ENCODE measurements around the gene AZIN2.
"Not testable (repeated sequence)": the region's sequence is repeated elsewhere in the genome, so short reads cannot be mapped to it uniquely, and the experiment has no call there.

AZIN2 gene

GRCh38 chr1:33094486-33094885 lies 13.5 kb downstream of the AZIN2 start:
- DNase-seq (ENCODE audit: low read depth in 2 of 2): no peak

- DNase-seq (ENCODE audit: low read depth in 2 of 2): no peak
Observed at GRCh38 chr1:33094971-33095604, 14.1 kb downstream of the AZIN2 start.

- no peak for DNase-seq (ENCODE audit: low read depth in 2 of 2)
Observed at GRCh38 chr1:33096363-33097005, 15.5 kb downstream of the AZIN2 start.

- no peak for DNase-seq (ENCODE audit: low read depth in 2 of 2)
Observed at GRCh38 chr1:33097137-33097611, 16.2 kb downstream of the AZIN2 start.

GRCh38 chr1:33097762-33098161 lies 16.8 kb downstream of the AZIN2 start:
- DNase-seq (ENCODE audit: low read depth in 2 of 2): no peak

DNA sequence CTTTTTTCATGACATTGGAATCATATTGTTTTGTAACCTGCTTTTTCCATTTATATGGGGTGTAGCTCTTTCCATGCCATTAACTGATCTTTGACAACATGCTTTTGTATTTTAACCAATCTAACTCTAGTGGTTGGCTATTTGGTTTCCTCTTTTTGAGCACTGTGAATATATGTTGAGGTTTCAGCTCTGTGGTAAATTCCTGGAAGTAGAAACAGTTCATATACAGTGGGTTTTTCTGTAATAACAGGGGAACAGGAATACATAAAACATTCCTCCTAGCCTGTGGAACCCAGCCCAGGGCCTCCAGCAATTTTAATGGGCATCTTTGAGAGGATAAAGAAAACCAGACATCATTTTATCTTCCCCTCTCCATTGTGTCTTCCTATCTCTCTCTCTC lies 17.4 kb downstream of the AZIN2 start:
- no peak for DNase-seq (ENCODE audit: low read depth in 2 of 2)

- DNase-seq (ENCODE audit: low read depth in 2 of 2): peak; percentile 32 to 41
Observed at GRCh38 chr1:33099290-33100118, 18.6 kb downstream of the AZIN2 start.

GRCh38 chr1:33100119-33100415 lies 19.1 kb downstream of the AZIN2 start:
- DNase-seq (ENCODE audit: low read depth in 2 of 2): not testable (repeated sequence)

DNA sequence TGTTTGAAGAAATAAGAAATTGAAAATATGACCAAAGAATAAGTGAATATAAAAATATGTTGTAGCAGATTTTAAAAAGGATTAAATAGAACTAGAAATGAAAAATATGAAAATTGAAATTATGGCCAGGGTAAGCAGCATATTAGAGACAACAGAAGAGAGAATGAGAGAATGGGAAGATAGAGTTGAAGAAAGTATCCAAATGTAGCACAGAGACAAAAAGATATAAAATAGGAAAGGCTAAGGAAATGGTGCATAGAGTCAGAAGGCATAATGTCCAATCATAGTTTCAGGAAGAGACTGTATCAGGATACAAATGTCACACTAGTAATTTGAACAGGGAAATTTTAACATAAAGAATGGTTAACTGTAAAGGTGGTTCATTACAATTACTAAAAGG lies 29.5 kb downstream of the AZIN2 start:
- DNase-seq (ENCODE audit: low read depth in 2 of 2): no peak

DNA sequence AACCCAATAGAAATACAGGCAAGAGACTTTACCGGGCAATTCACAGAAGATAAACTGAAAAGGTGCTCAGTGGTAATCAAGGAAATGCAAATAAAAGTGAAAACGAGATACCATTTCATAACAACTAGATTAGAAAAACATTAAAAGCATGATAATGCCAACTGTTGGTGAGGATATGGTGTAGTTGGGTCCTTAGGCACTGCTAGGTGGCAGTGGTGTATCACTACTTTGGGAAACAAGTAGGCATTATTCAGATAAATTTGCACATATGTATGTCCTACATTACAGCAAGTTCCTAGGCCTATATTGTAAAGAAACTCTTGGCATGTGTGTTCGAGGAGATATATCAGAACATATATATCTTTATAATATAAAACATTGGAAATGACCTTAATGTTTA lies 31.0 kb downstream of the AZIN2 start:
- DNase-seq (ENCODE audit: low read depth in 2 of 2): no peak

DNA sequence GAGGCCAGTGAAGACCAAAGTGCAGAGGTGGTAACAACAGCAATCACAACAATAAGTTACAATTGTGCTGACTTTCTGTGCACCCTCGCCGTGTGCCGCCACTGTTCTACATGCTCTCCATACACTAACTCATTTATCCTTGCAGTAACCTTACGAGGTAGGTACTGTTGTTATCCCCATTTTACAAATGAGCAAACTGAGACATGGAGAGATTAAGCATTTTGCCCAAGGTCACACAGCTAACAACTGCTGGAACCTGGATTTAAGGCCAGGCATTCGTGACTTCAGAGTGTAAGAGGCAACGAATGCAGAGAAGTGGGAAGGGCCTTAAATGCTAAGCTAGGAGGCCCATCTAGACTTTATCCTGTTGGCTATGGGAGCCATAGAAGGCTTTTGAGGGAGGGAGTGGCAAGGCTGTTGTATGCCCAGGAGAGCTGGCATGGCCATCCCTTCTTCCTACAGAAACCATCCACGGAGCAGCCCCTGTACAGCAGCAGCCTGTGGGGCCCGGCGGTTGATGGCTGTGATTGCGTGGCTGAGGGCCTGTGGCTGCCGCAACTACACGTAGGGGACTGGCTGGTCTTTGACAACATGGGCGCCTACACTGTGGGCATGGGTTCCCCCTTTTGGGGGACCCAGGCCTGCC lies 36.6 kb downstream of the AZIN2 start:
- DNase-seq (ENCODE audit: low read depth in 2 of 2): no peak

- DNase-seq (ENCODE audit: low read depth in 2 of 2): no peak
Observed at GRCh38 chr1:33118274-33118673, 37.3 kb downstream of the AZIN2 start.

GRCh38 chr1:33119050-33119449 lies 38.1 kb downstream of the AZIN2 start:
- DNase-seq (ENCODE audit: low read depth in 2 of 2): no peak

- DNase-seq (ENCODE audit: low read depth in 2 of 2): no peak
Observed at GRCh38 chr1:33119532-33120217, 38.7 kb downstream of the AZIN2 start.

DNA sequence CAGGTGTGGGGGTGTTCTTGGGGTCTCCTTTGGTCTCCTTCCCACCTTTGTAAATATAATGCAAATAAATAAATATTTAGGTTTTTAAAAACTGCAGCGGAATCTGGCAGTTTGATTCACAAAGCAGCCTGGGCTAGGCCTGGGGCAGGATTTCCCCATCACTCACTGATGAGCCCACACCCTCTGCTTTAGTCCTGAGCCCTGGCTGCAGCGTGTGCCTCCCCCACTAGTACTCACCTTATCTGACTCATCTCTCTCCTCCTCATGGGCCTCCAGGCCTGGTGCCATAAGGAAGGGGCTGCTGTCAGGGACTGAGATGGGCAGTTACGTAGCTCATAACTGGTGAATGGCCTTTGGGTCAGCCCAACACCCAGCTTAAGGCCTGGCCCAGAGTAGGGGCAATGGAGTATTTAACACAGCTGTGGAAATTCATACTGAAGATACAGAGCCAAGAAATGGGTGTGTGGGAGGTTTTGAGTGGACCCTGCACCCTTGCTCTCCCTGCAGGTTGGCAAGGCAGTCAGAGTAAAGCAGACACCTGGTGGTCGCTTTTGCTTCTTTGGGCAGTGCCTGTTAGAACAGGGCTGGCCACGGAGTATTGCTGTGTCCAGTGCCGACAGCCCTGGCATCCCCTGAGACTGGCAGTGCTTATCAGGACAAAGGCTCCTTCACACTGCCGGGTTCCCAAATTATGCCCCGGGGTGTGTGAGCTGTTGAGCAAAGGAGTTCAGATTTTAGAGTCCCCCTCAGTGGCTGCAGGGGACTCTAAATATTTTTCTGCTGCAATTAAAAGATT lies 39.7 kb downstream of the AZIN2 start:
- DNase-seq (ENCODE audit: low read depth in 2 of 2): no peak

DNA sequence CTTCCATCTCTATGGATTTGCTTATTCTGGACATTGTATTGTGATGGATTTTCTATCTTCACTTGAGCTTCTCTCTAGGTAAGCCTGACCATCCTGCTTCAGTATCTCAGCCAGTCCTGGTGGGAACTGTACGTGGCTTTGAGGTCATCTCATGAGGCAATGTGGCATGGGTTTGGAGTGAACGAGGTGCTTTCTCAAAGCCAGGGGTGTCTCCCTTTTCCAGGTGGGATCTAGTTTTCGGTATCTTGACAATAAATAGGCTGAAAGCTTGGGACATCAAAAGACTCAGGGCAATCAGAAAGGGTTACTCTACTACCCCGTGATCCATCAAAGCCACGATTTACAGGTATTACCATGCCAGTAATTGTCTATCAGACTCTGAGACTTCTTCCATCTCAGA lies 40.8 kb downstream of the AZIN2 start:
- DNase-seq (ENCODE audit: low read depth in 2 of 2): no peak

DNA sequence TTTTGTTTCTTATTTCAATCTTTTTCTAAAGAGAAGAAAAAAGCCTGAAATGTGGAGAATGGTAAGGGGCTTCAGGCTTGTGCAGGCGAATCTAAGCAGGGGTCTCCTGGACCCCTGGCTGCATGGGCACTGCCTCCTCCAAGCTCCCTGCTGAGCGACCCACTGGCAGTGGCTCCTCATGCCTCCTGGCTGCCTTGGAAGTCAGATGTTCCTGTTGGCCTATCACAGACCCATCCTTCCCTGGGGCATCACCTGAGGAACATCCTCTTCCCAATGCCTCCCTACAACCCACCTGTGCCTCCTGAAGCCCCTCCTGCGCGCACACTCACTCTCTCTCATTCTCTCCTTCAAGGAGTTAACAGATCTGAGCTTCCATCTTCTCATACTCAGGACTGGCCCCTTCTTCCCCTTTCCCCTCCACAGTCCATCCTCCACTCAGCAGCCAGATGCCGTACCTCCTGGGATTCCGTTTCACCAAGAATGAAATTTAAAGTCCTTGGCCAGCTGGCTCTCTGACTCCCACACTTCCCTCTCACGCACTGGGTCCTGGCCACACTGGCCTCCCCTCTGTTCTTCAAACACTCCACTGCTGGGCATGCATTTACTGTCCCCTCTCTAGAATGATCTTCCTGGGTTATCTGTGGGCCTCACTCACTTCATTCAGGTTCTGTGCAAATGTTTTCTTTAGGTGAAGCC lies 41.7 kb downstream of the AZIN2 start:
- no peak for DNase-seq (ENCODE audit: low read depth in 2 of 2)

GRCh38 chr1:33123266-33123665 lies 42.3 kb downstream of the AZIN2 start:
- DNase-seq (ENCODE audit: low read depth in 2 of 2): no peak

- DNase-seq (ENCODE audit: low read depth in 2 of 2): not testable (repeated sequence)
Observed at GRCh38 chr1:33124647-33125046, 43.7 kb downstream of the AZIN2 start.

DNA sequence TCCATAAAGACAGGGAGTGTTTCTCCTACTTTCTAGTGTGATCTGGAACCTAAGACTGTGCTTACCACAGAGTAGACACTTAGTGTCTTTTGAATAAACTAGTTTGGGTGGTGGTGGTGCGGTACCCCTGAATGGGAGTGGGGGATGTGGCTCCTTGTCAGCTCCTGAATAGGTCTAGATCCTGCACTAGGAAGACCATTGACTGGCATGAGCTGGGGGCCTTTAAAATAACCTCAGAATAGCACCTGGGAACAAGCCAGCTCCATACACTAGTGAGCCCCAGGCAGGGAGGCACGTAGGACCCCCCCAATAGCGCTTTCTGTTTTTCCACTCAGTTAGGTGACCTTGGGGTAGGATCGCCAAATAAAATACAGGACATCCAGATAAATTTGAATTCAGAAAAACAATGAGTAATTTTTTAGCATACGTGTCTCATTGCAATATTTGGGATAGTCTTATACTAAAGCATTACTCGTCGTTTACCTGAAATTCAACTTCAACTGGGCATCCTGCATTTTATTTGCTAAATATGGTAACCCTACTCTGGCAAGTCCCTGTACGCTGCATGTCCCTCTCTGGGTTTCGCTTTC lies 45.6 kb downstream of the AZIN2 start:
- DNase-seq (ENCODE audit: low read depth in 2 of 2): no peak
